Vagina (tissue), 2 donors: ENCODE results near the gene C16orf89. TPM values are rescaled to one million over a fixed set of nuclear protein-coding genes. Genes with fewer than 3 reads are reported as not detected.

Source experiments
- DNase-seq, 2 donors: peaks; one replicate each; pipeline ENCODE4 v3.0.0-alpha.2; 2017; ENCODE audit errors: extremely low spot score in 2 of 2
- H3K27ac ChIP-seq: fragments of 200-600 bp; sonication (generic); one replicate; pipeline ENCODE4 v1.5.1; 2019
- H3K27me3 ChIP-seq: fragments of 200-600 bp; sonication (generic); one replicate; pipeline ENCODE4 v1.5.1; 2019
- H3K36me3 ChIP-seq, 2 donors: fragments of 200-600 bp; sonication (generic); one replicate each; pipeline ENCODE4 v1.5.1; 2017 to 2019
- H3K4me1 ChIP-seq: fragments of 200-600 bp; sonication (generic); one replicate; pipeline ENCODE4 v1.5.1; 2019
- H3K4me3 ChIP-seq, 2 donors: fragments of 200-600 bp; sonication (generic); 1 replicate in 1 of 2; 2 replicates in 1 of 2; pipeline ENCODE4 v1.5.1; 2016 to 2019
- H3K9me3 ChIP-seq: fragments of 200-600 bp; sonication (generic); one replicate; pipeline ENCODE4 v1.5.1; 2019
- CTCF ChIP-seq, 3 experiments: fragments of 450-650 bp in 2 of 3; fragments of 200-600 bp in 1 of 3; sonication (generic) in 1 of 3; IDR thresholded peaks; one replicate each; pipeline ENCODE4 v1.5.1; 2017 to 2019; ENCODE audit warnings: antibody characterized with exemption in 3 of 3, mild to moderate bottlenecking in 2 of 3, moderate library complexity in 2 of 3
- POLR2A ChIP-seq, 2 donors: fragments of 450-650 bp; IDR thresholded peaks; one replicate each; pipeline ENCODE4 v1.6.1; 2017; ENCODE audit warnings: antibody characterized with exemption in 2 of 2, mild to moderate bottlenecking in 2 of 2, moderate library complexity in 2 of 2
- POLR2AphosphoS5 ChIP-seq, 2 donors: sonication (generic); formaldehyde crosslinking; IDR thresholded peaks; one replicate each; pipeline ENCODE4 v1.9.0; 2017; ENCODE audit warnings: antibody characterized with exemption in 2 of 2, mild to moderate bottlenecking in 2 of 2, low read depth in 1 of 2; ENCODE audit not compliant: insufficient read depth in 1 of 2
- intact Hi-C: fragments of 100-400 bp; cut with DNase I; formaldehyde crosslinking; loops from one replicate; pipeline ENCODE4 v1.15.1; 2023
- total RNA-seq: library from RNA; depleted of rRNA; stranded (reverse); fragments of >200 nt; gene quantifications from one replicate; pipeline ENCODE4 v1.2.3, GENCODE V29; 2016

C16orf89 gene
- total RNA-seq, 1 donor from 2014 or later, result 4.4 TPM

- Histone ChIP-seq H3K36me3 (no peaks in the 10 kb centered on the region), H3K27ac (no peak overlapping the region), H3K27me3 (no peaks in the 10 kb centered on the region), H3K9me3 (no peaks in the 10 kb centered on the region), H3K4me3 (no peak overlapping the region), H3K4me1 (no peaks in the 10 kb centered on the region)
- intact Hi-C loops, result no loop called here
- no peak for DNase-seq
- no peak for TF ChIP-seq POLR2AphosphoS5 (IDR thresholded peaks at IDR 0.05; ENCODE audit: insufficient read depth in 1 of 2, low read depth in 1 of 2)
- no peak for TF ChIP-seq CTCF (IDR thresholded peaks at IDR 0.05)
- TF ChIP-seq POLR2A (IDR thresholded peaks at IDR 0.05), result no peak
Observed at GRCh38 chr16:5059386-5060072, 6.2 kb downstream of the C16orf89 start.

GRCh38 chr16:5058476-5058875 lies 7.3 kb downstream of the C16orf89 start:
- Histone ChIP-seq H3K9me3 (no peaks in the 10 kb centered on the region), H3K36me3 (no peaks in the 10 kb centered on the region), H3K4me1 (no peaks in the 10 kb centered on the region), H3K27me3 (no peaks in the 10 kb centered on the region), H3K27ac (no peak overlapping the region), H3K4me3 (no peak overlapping the region)
- intact Hi-C loops, result no loop called here
- TF ChIP-seq CTCF (IDR thresholded peaks at IDR 0.05), result no peak
- no peak for TF ChIP-seq POLR2AphosphoS5 (IDR thresholded peaks at IDR 0.05; ENCODE audit: insufficient read depth in 1 of 2, low read depth in 1 of 2)
- no peak for TF ChIP-seq POLR2A (IDR thresholded peaks at IDR 0.05)
- no peak for DNase-seq

GRCh38 chr16:5056352-5056751 lies 9.4 kb downstream of the C16orf89 start:
- intact Hi-C loops, result no loop called here
- TF ChIP-seq CTCF (IDR thresholded peaks at IDR 0.05), result no peak
- no peak for TF ChIP-seq POLR2AphosphoS5 (IDR thresholded peaks at IDR 0.05; ENCODE audit: insufficient read depth in 1 of 2, low read depth in 1 of 2)
- no peak for TF ChIP-seq POLR2A (IDR thresholded peaks at IDR 0.05)

GRCh38 chr16:5054876-5055865 lies 10.6 kb downstream of the C16orf89 start:
- no peaks in the 10 kb centered on the region for H3K4me1 ChIP-seq
- intact Hi-C loops, result no loop called here

More at GRCh38 chr16:5056352-5056751, 9.4 kb downstream of the C16orf89 start:
- Histone ChIP-seq H3K4me1 (no peaks in the 10 kb centered on the region), H3K4me3 (no peak overlapping the region), H3K36me3 (no peaks in the 10 kb centered on the region), H3K9me3 (no peaks in the 10 kb centered on the region), H3K27ac (no peak overlapping the region), H3K27me3 (no peaks in the 10 kb centered on the region)
- DNase-seq, result no peak

More at GRCh38 chr16:5054876-5055865, 10.6 kb downstream of the C16orf89 start:
- H3K27me3 ChIP-seq, result no peaks in the 10 kb centered on the region
- H3K9me3 ChIP-seq, result no peaks in the 10 kb centered on the region
- no peak for TF ChIP-seq POLR2A (IDR thresholded peaks at IDR 0.05)
- no peak for TF ChIP-seq POLR2AphosphoS5 (IDR thresholded peaks at IDR 0.05; ENCODE audit: insufficient read depth in 1 of 2, low read depth in 1 of 2)
- TF ChIP-seq CTCF (IDR thresholded peaks at IDR 0.05), result no peak
- H3K36me3 ChIP-seq, result no peaks in the 10 kb centered on the region
- H3K4me3 ChIP-seq, result no peak overlapping the region
- H3K27ac ChIP-seq, result no peak overlapping the region
- DNase-seq, result no peak
